Left lung (tissue), 10 donors: ENCODE results near the gene CDK2AP2. TPM values are rescaled to one million over a fixed set of nuclear protein-coding genes. Genes with fewer than 3 reads are reported as not detected.
A peak's percentile ranks its signal among the peaks of the same experiment; 100 is the strongest.

Experiments used
- ATAC-seq: fragments of 200-7000 bp; cut with Tn5 transposase; one replicate; pipeline ENCODE4 v1.9.1; 2020; ENCODE audit warnings: moderate library complexity
- DNase-seq, 4 donors: peaks; one replicate each; pipeline ENCODE4 v3.0.0-alpha.2; 2013 to 2020
- H3K27ac ChIP-seq, 2 donors: fragments of 200-600 bp; sonication (generic) in 1 of 2; one replicate each; pipeline versions ENCODE4 v1.5.0 to v1.8.0; 2020 to 2021
- H3K27me3 ChIP-seq, 2 donors: fragments of 200-600 bp; sonication (generic) in 1 of 2; one replicate each; pipeline versions ENCODE4 v1.5.0 to v1.8.0; 2020 to 2021
- H3K36me3 ChIP-seq, 2 donors: fragments of 200-600 bp; sonication (generic) in 1 of 2; one replicate each; pipeline versions ENCODE4 v1.5.0 to v1.8.0; 2020 to 2021
- H3K4me1 ChIP-seq, 2 donors: fragments of 200-600 bp; one replicate each; pipeline ENCODE4 v1.8.0; 2021
- H3K4me3 ChIP-seq, 2 donors: fragments of 200-600 bp; sonication (generic) in 1 of 2; one replicate each; pipeline versions ENCODE4 v1.5.0 to v1.8.0; 2020 to 2021; ENCODE audit warnings: mild to moderate bottlenecking in 1 of 2
- H3K9me3 ChIP-seq, 2 donors: fragments of 200-600 bp; sonication (generic) in 1 of 2; one replicate each; pipeline versions ENCODE4 v1.5.0 to v1.8.0; 2020 to 2021
- intact Hi-C, 2 donors: fragments of 100-400 bp; cut with DNase I; formaldehyde crosslinking; loops; one replicate each; pipeline versions ENCODE4 v1.11.2 to v1.14.2; 2022
- polyA plus RNA-seq, 6 donors: library from polyadenylated mRNA; unstranded; fragments of 120-200 nt; gene quantifications; one replicate each; pipeline ENCODE4 v1.2.1, GENCODE V29; 2013; ENCODE audit not compliant: insufficient read length in 6 of 6
- total RNA-seq, 2 donors: library from RNA; stranded (reverse); fragmentation: NEBNext Ultra II Directional; extraction: Animal tissue kit (Norgen Biotek cat#: 25700); gene quantifications; one replicate each; pipeline ENCODE4 v1.2.1, GENCODE V29; 2021
- TF ChIP-seq, protein P1 (sequence below), 2 donors: fragments of 200-600 bp; sonication (generic) in 1 of 2; IDR thresholded peaks; one replicate each; pipeline versions ENCODE4 v1.5.0 to v1.8.0; 2021; ENCODE audit warnings: antibody characterized with exemption in 2 of 2
- donor health status: DM: no; HTN: yes; CAD: no.
- donor health status: DM: no; HTN: no; CAD: no.

The CDK2AP2 gene
- total and polyA plus RNA-seq, 8 donors = 25.8 to 92.8 (median 33.4) TPM

DNA sequence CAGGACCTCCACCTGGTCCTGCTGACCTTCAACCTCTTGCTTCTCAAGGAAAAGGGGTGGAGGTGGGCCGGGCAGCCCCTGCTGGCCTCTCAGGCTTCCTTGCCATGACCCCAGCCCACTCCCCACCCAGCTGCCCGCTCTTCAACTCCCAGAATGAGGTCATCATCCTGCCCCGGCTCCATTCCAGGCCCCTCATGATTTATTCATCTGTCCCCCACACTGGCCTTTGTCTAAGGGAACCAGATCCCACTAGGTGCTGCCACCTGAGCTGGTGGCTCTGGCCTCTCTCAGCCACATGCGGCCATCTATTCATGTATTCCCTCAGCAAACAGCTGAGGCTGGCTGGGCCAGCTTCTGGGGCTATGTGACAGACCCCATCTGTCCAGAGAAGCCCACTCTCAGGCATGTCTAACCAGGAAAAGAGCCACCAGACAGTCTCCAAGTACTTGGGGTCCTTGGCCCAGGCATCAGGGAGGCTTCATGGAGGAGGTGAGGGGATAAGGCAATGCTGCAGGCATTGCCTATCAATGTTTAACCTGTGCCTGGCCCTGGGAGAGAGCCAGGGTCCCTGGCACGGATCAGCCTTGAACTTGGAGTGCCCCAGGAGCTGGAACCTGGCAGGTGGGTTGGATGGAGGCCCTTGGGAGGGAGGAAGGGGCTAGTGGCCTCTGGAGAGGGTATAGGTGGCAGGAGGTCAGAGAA is 17.5 kb upstream of the CDK2AP2 start:
- Histone ChIP-seq H3K36me3 (no peaks in the 10 kb centered on the region), H3K4me3 (no peak overlapping the region), H3K4me1 (no peaks in the 10 kb centered on the region), H3K27me3 (peaks cover 0 to 8% of the 10 kb centered on the region in 2 donors), H3K9me3 (no peaks in the 10 kb centered on the region), H3K27ac (no peak overlapping the region)
- no peak for ATAC-seq
- TF ChIP-seq, protein P1, sequence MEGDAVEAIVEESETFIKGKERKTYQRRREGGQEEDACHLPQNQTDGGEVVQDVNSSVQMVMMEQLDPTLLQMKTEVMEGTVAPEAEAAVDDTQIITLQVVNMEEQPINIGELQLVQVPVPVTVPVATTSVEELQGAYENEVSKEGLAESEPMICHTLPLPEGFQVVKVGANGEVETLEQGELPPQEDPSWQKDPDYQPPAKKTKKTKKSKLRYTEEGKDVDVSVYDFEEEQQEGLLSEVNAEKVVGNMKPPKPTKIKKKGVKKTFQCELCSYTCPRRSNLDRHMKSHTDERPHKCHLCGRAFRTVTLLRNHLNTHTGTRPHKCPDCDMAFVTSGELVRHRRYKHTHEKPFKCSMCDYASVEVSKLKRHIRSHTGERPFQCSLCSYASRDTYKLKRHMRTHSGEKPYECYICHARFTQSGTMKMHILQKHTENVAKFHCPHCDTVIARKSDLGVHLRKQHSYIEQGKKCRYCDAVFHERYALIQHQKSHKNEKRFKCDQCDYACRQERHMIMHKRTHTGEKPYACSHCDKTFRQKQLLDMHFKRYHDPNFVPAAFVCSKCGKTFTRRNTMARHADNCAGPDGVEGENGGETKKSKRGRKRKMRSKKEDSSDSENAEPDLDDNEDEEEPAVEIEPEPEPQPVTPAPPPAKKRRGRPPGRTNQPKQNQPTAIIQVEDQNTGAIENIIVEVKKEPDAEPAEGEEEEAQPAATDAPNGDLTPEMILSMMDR (IDR thresholded peaks at IDR 0.05) = no peak
- intact Hi-C loops = no loop called here
- no peak for DNase-seq

DNA sequence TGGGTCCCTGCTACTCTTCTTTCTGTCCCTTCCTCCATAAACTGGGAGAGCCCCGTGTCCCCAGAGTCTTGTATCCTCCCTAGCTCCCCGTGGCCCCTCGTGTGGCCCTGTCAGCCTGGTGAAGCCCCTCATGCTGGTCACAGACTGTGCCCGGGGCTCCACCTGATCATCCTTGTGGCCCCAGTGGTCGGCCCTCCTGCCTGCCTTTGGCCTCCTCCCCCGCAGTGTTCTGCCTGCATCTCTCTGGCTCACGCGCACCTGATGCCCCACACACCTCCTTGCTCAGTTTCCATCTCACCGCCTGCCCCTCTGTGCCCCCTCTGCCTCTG is 16.5 kb upstream of the CDK2AP2 start:
- no peaks in the 10 kb centered on the region for H3K9me3 ChIP-seq
- no peaks in the 10 kb centered on the region for H3K36me3 ChIP-seq
- TF ChIP-seq, protein P1 (IDR thresholded peaks at IDR 0.05) = no peak
- ATAC-seq = no peak
- H3K27me3 ChIP-seq = peaks cover 0 to 8% of the 10 kb centered on the region in 2 donors
- no peak for DNase-seq
- no peak overlapping the region for H3K27ac ChIP-seq
- H3K4me1 ChIP-seq = no peaks in the 10 kb centered on the region
- H3K4me3 ChIP-seq = no peak overlapping the region
- intact Hi-C loops = no loop called here

DNA sequence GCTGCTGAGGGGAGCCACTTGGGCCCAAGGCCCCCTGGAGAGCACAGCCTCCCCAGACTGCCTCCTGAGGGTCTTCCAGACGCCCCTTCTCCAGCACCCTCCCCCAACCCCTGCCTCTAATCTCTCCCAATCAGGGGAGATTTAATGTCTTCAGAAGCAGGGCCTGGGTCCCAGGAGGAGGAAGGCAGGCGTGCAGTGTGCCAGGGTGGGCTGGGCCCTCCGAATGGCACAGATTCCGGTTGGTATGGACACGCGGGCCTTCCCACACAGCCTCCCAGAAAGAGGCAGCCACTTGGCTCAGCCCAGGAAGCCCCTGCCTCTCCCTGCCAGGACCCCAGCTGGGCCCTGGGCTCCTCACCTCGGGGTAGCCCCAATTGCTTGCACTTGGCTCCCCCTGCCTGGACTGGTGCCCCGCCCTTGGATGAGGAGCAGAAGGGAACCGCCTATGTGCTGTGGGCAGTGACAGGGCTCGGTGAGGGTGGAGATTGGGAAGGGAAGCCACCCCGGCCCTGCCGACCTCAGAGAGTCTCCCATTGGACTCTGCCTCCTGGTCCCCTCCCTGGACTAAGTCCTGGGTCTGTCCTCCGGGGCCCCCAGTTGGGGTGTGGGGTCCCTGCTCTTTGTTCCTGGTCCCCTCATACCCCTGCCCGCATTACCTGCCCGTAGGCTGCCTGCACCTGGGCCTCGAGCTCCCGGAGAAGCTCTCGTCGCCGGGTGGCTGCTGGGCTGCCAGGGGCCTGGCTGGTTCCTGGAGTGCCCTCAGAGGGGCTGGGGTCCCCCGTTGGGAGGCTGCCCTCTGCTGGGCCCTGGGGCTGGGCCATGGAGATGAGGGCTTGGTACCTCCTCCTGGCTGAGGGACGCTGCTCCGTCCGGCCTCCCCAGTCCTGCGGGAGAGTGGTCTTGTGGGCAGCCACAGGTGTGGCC is 15.9 kb upstream of the CDK2AP2 start:
- no peak overlapping the region for H3K4me3 ChIP-seq
- TF ChIP-seq, protein P1 (IDR thresholded peaks at IDR 0.05) = no peak
- DNase-seq (peak in 1 of 4 donors; percentile 55), ATAC-seq (no peak)
- intact Hi-C loops = no loop called here
- H3K4me1 ChIP-seq = no peaks in the 10 kb centered on the region
- no peak overlapping the region for H3K27ac ChIP-seq
- H3K27me3 ChIP-seq = peaks cover 0 to 8% of the 10 kb centered on the region in 2 donors
- H3K36me3 ChIP-seq = no peaks in the 10 kb centered on the region
- H3K9me3 ChIP-seq = no peaks in the 10 kb centered on the region

DNA sequence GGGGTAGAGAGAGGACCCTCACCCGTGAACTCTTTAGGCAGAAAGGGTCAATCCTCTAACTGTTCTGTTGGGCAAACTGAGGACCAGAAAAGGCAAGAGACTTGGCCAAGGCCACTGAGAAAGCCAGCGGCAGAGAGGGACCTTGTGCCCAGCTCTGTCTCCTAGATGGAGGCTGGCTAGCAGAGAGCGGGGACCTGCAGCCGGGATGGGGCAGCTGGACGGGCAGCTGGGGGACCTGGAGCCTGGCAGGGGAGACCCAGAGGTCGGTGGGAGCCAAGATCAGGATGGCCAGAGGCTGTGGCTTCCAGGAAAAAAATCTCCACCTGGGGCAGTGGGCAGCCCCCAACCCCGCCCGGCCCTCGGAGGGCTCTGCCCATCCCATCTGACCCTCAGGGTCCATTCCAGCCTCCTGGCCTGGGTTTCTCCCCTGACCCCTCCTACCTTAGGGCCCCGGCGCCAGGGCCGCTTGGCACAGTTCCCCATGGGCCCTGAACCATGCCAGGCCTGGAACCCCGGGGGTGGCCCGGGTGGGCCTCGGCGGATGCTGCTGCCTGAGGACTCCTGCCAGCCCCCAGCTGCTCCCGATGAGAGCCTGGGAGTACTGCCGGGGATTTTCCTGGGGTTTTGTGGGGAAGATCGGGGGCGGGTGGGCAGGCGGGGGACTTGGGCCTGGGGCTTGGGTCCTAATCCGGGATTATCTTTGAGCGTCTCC is 15.0 kb upstream of the CDK2AP2 start, which contains the start of gene CABP2:
Gene CABP2, minus strand, starts transcription at position 603 of the 712 bp plus-strand sequence. Its CDS starts 120 bp downstream, at position 483.
- intact Hi-C loops = no loop called here
- no peaks in the 10 kb centered on the region for H3K9me3 ChIP-seq
- DNase-seq = peak in 1 of 4 donors; percentile 73
- TF ChIP-seq, protein P1 (IDR thresholded peaks at IDR 0.05) = no peak
- no peak within 1 kb of the TSS for H3K27ac ChIP-seq
- peaks cover 0 to 8% of the 10 kb centered on the region in 2 donors for H3K27me3 ChIP-seq
- ATAC-seq = no peak
- H3K4me3 ChIP-seq = no peak within 1 kb of the TSS
- no peaks in the 10 kb centered on the region for H3K4me1 ChIP-seq
- H3K36me3 ChIP-seq = no peaks in the 10 kb centered on the region
